SK-MEL-5 (cell line): ENCODE results near the gene PLAAT5. TPM values are rescaled to one million over a fixed set of nuclear protein-coding genes. Genes with fewer than 3 reads are reported as not detected.

Experiments
- DNase-seq: peaks from one replicate; pipeline ENCODE4 v3.0.0-alpha.2; 2016; ENCODE audit warnings: low read depth, low spot score
- in situ Hi-C: cut with HindIII; loops from 2 replicates; pipeline ENCODE4 v1.10.0; 2016; ENCODE audit warnings: low sequenced_read_pairs, high pct_unique_total_duplicates, low pct_unique_long_range_greater_than_20kb
- total RNA-seq: library from RNA; depleted of rRNA; stranded (reverse); fragments of >200 nt; shearing (Covaris generic); gene quantifications from 2 replicates; pipeline ENCODE4 v1.2.3, GENCODE V29; 2014

The PLAAT5 gene
- total RNA-seq, 1 experiment from 2014 or later, result not detected

DNA sequence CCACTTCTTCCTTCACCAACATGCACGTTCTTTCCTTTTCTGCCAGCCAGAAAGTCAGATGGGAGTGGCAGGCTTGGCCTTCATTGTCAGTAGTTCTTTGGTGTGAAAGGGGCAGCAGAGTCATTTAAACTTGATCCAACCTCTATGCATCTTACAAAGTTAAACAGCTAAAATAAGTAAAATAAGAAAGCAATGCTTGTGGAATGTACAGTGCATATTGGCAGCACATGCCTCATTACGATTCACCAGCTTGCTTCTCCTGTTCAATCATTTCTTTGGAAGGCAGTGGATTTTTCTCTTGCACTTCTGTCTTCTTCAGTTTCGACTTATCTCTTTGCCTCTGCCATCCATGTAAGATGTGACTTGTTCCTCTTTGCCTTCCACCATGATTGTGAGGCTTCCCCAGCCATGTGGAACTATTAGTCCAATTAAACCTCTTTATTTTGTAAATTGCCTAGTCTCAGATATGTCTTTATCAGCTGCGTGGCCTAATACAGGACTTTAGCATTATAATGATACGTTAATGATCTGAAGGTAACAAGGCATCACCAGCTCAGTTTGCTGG is 29.7 kb upstream of the PLAAT5 start:
- in situ Hi-C loops, result no loop called here
- no peak for DNase-seq

DNA sequence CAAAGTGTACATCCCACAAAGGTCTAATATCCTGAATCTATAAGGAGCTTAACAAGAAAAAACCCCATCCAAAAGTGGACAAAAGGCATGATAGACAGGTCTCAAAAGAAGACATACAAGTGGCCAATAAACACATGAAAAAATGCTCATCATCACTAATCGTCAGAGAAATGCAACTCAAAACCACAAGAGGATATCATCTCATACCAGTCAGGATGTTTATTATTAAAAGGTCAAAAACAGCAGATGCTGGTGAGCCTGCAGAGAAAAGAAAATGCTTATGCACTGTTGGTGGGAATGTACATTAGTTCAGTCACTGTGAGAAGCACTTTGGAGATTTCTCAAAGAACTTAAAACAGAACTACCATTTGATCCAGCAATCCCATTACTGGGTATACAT is 27.6 kb upstream of the PLAAT5 start:
- peak; percentile 9 for DNase-seq
- in situ Hi-C loops, result no loop called here

DNA sequence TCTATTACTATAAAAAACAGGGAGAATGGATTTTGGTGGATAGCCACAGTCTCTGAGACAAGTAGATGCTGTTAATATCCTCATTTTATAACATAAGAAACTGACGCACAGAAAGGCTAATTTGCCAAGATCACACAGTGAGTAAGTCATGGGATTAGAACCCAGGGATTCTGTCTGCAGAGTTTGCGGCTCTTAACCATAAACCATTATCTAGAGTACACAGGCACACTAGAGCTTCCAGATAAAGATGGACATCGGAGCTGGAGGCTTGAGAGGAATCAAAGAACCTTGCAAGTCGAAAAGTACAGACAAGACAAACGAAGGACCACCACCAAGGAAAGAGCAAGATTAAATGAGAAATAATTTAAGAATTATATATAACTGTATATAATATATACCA is 26.2 kb upstream of the PLAAT5 start:
- in situ Hi-C loops, result no loop called here
- DNase-seq, result no peak

DNA sequence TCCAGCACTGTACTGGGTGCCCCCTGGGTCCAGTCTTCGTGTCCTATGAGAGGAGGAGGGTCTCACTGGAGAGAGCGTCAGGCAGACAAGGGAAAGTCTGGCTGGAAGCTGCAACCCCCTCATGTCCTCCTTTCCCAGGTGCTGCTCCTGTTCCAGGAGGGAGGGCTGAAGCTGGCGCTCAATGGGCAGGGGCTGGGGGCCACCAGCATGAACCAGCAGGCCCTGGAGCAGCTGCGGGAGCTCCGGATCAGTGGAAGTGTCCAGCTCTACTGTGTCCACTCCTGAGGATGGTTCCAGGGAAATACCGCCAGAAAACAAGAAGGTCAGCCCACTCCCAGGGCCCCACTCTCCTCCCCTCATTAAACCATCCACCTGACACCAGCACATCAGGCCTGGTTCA is 25.1 kb upstream of the PLAAT5 start:
- in situ Hi-C loops, result no loop called here

DNA sequence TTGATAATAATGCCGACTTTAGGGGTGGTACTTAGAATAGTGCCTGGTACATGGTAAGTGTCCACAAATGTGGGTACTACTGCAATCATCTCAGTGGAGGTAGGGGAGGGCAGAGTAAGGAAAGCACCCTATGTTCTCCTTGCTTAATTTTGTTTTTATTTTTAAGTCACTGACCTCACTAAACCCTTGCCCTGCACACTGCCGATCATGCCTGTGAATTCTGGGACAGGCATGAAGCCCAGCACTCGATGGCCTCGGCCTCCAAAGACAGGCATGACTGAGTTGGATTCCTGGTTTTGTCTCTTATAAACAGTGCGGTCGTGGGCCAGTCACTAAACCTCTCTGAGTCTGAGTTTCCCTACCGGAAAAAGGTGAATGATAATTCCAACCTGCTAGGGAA is 21.8 kb upstream of the PLAAT5 start:
- in situ Hi-C loops, result no loop called here
- no peak for DNase-seq

More for the DNA sequence above, 25.1 kb upstream of the PLAAT5 start:
- DNase-seq, result no peak

- in situ Hi-C loops, result no loop called here
- no peak for DNase-seq
Measured at GRCh38 chr11:63511048-63511748, 20.2 kb upstream of the PLAAT5 start.

GRCh38 chr11:63510360-63511047 is 19.5 kb upstream of the PLAAT5 start:
- DNase-seq, result no peak
- in situ Hi-C loops, result no loop called here

DNA sequence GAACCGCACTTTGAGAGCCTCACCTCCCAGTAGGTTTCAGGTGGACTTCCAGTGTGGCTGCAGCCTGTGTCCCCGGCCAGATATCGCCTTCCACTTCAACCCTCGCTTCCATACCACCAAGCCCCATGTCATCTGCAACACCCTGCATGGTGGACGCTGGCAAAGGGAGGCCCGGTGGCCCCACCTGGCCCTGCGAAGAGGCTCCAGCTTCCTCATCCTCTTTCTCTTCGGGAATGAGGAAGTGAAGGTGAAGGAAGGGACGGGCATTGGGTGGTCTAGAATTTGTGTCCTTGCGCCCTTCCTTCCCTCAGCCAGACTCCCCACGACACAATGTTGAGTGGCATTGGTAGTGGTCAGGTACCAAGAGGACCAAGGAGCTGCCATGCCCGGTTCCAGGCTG is 17.8 kb upstream of the PLAAT5 start:
- no peak for DNase-seq
- in situ Hi-C loops, result no loop called here

GRCh38 chr11:63508009-63508408 is 17.0 kb upstream of the PLAAT5 start:
- in situ Hi-C loops, result no loop called here
- DNase-seq, result peak; percentile 49

DNA sequence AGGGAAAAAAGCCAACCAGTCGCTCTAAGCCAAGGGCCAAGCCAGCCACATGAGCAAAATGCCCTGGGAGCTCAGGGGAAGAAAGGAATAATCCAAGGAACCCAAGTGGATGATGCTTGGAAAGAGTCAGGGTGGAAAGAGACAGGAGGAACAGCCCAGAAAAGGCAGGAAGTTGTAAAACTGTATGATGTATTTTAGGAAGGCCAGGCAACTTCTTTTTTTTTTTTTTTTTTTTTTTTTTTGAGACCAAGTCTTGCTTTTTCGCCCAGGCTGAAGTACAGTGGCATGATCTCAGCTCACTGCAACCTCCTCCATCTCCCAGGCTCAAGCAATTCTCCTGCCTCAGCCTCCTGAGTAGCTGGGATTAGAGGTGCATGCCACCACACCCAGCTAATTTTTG is 16.5 kb upstream of the PLAAT5 start:
- in situ Hi-C loops, result no loop called here
- DNase-seq, result no peak

DNA sequence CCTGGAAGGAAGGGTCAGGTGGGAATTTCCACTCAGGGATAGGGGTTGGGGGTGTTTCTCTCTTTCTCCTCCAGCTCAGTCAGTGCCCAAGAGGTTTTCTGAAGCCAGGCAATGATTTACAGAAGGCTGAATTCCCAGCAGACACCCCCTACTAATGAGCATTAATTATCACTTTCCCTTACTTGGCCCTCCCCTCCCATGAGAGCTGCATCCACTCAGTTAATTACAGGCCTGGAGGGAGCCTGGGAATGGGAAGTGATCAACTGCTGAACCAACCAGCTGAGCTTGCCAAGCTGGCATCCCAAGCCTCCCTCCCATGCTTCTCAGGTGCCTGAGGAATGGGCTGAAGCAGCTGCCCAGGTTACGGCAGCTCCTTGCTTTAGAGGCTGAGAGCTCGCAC is 15.9 kb upstream of the PLAAT5 start:
- in situ Hi-C loops, result no loop called here
- no peak for DNase-seq

GRCh38 chr11:63505857-63506528 is 15.0 kb upstream of the PLAAT5 start, which contains the start of gene LGALS12:
Gene LGALS12 (plus strand): TSS chr11:63506084. CDS start chr11:63506459, 375 bp downstream.
- no peak for DNase-seq

GRCh38 chr11:63504933-63505586 is 14.1 kb upstream of the PLAAT5 start:
- in situ Hi-C loops, result no loop called here
- DNase-seq, result no peak

More at GRCh38 chr11:63505857-63506528, 15.0 kb upstream of the PLAAT5 start, which contains the start of gene LGALS12:
- in situ Hi-C loops, result no loop called here

DNA sequence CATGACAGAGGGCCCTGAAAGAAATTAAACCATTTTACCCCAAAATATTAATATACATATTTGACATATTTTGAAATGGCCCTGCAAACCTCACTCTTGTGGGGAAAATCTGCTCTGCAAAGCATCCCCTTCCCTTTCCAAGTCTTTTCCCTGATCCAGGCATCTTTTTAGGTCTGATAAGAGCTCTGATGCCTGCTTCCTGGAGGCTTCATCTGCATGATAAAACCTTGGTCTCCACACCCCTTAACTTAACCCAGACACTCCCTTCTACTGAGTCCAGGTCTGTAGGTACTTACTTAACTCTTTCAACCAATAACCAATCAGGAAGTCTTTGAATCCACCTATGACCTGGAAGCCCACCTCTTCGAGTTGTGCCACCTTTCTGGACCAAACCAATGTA is 13.1 kb upstream of the PLAAT5 start:
- no peak for DNase-seq
- in situ Hi-C loops, result no loop called here

DNA sequence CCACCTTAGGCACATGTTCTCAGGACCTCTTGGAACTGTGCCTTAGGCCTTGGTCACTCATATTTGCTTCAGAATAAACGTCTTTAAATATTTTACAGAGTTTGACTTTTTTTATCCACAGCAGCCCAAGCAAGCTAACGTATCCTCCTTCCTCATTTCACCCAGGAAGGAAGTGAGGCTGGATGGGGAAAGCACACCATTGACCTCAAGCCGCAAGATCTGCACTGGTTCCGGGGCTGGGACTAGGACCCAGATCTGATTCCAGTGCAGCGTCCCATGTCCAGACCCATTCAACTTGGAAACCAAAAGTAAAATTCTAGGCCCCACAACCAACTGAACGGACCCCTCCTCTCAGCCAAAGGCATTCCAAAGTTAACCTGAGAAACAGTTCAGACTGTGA is 12.5 kb upstream of the PLAAT5 start:
- no peak for DNase-seq
- in situ Hi-C loops, result no loop called here

DNA sequence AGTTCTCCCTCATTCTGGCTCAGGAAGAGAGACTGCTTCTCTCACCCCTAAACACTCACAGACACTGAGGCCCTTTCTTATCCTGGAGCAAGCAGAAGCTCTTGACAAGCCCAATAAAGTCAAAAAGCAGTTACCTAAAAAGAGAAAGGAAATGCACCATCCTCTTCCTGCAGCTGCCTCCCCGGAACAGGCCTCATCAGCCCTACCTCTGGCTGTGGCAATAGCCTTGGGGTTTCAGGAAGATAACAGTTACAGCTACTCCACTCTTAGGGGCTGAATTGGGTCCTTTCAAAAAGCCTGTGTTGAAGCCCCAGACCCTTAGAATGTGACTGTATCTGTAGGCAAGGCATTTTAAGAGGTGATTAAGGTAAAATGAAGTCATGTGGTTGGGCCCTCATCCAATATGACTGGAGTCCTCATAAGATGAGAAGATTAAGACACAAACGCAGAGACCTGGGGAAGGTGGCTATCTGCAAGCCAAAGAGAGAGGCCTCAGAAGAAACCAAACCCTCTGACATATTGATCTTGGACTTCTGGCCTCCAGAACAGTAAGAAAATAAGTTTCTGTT is 11.4 kb upstream of the PLAAT5 start:
- no peak for DNase-seq
- in situ Hi-C loops, result no loop called here

DNA sequence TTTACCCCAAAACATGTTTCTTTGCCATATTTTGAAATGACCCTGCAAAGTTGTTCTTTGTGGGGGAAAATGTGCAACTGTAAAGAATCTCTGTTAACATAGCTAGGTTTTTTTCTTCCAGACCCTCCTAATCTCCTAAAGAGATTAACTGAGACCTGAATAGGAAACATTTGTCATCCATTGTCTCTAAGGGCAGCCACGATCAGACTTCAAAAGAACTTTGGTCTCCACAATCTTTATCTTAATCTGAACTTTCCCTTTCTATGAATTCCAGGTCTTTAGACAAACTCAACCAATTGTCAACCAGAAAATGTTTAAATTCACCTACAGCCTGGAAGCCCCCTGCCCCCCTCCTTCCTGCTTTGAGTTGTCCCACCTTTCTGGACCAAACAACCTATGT is 10.3 kb upstream of the PLAAT5 start:
- in situ Hi-C loops, result no loop called here
- DNase-seq, result no peak

- DNase-seq, result no peak
- in situ Hi-C loops, result no loop called here
Measured at GRCh38 chr11:63499874-63500273, 8.9 kb upstream of the PLAAT5 start.
